GM13977 (cell line): ENCODE measurements around the gene ZNF574.

Source experiments
- DNase-seq: peaks from one replicate; pipeline ENCODE4 v3.0.0; 2012; ENCODE audit warnings: low spot score
- in situ Hi-C: fragments of 300-500 bp; cut with MboI; formaldehyde crosslinking; loops from one replicate; pipeline ENCODE4 v1.12.0; 2022; ENCODE audit warnings: low sequenced_read_pairs, low pct_unique_long_range_greater_than_20kb, mixed read lengths, inconsistent platforms; ENCODE audit not compliant: unreplicated experiment
- TF ChIP-seq, protein P1 (sequence below): IDR thresholded peaks from 2 replicates; pipeline ENCODE4 v1.5.1; 2012; ENCODE audit warnings: mild to moderate bottlenecking, control low read depth; ENCODE audit not compliant: insufficient read depth; ENCODE audit errors: extremely low read depth, missing control alignments

Gene ZNF574

DNA sequence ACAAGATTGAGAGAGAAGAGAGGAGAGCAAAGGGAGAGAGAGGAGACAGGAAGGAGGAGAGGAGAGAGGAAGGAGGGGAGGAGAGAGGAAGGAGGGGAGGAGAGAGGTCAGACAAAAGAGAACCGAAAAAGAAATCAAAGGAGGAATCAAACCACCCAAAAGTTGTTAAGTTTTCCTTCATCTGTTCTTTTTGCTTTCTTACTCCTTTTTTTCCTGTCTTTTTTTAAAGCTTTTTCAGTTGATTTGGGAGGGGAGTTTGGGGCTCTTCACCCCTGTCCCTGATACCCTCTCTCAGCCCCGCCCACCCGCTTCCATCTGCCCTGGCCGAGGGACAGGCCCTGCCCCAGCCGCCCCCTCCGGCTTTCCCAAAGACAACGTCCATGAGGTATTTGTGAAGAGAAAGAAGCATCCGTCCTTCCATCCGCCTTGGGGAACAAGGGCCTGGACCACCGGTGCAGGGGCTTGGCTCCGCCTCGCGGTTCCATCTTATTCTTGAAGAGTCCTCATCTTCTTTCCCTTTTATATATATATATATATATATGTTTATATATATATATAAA is 13.3 kb downstream of the ZNF574 start:
- TF ChIP-seq, protein P1, sequence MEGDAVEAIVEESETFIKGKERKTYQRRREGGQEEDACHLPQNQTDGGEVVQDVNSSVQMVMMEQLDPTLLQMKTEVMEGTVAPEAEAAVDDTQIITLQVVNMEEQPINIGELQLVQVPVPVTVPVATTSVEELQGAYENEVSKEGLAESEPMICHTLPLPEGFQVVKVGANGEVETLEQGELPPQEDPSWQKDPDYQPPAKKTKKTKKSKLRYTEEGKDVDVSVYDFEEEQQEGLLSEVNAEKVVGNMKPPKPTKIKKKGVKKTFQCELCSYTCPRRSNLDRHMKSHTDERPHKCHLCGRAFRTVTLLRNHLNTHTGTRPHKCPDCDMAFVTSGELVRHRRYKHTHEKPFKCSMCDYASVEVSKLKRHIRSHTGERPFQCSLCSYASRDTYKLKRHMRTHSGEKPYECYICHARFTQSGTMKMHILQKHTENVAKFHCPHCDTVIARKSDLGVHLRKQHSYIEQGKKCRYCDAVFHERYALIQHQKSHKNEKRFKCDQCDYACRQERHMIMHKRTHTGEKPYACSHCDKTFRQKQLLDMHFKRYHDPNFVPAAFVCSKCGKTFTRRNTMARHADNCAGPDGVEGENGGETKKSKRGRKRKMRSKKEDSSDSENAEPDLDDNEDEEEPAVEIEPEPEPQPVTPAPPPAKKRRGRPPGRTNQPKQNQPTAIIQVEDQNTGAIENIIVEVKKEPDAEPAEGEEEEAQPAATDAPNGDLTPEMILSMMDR, result no peak
- no peak for DNase-seq
- in situ Hi-C loops, result no loop called here

DNA sequence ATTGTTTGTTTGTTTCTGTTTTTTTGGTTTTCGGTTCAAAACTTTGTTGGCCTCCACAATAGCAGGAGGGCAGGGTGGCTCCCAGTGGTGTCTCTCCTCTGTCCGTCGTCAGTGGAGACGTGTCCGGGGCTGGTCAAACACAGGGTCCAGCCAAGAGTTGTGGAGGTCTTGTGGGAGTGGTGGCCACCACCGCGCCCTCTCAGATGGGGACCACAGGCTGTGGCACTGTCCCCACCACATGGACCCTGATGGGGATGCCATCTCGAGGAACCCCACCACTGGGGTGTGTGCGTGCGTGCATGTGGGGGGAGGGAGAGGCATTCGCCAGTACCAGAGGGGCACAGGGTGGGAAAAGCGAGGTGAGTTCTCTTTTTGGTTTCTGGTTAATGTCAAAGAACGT is 13.8 kb downstream of the ZNF574 start:
- TF ChIP-seq, protein P1, result no peak
- in situ Hi-C loops, result no loop called here
- no peak for DNase-seq

DNA sequence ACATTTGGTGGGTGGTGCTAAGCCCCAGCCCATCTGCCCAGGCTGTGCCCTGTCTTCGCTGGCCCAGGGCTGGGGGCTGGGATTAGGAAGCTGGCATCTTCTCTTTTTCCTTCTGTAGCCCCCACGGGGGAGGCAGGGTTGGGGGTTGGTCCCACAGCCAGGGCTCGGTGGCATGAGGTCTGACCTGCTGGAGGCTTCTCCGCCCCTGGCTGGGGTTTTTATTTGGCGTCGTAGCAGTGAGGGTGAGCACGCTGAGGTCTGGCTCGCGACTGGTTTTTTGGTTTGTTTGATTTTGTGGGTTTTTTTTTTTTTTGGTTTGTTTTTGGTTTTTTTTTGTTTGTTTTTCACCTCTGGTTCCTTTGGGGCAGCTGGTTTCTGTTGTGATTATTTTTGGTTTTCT is 14.7 kb downstream of the ZNF574 start:
- DNase-seq, result no peak
- in situ Hi-C loops, result no loop called here
- TF ChIP-seq, protein P1, result no peak

DNA sequence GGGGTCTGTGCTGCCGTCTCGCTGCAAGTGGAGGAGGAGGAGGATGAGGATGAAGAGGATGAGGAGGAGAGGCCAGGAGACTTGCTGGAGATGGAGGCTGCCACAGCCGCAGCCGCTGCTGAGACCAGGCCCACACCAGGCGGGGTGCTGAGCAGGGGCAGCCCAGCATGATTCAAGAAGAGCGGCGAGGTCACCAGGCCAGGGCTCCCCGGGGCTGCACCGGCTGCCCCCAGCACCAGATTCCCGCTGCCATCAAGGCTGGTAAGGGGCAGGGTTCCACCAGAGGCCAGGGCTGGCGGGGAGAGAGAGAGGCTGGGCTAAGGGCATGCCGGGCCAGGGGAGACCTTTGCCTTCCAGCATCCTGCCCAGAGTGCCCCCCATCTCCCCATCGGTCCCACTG is 15.3 kb downstream of the ZNF574 start:
- in situ Hi-C loops, result no loop called here
- DNase-seq, result no peak
- TF ChIP-seq, protein P1, result no peak

DNA sequence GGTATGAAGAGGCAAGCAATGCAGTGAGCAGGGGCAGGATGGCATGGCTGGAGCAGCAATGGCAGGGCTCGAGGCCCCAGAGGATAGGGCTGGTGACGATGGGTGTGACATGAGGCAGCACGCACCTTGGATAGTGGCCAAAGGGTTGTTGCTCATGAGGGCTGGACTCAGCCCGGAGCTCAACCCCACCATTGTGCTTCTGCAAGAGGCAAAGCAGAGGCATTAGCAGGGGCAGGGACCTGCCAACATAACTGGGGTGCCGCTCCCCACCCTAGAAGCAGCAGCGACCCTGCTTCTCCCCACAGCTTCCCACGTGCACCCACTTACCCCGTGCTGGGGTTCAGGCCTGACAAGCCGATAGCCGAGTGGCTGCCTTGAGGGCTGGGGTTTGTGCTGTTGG is 15.8 kb downstream of the ZNF574 start:
- in situ Hi-C loops, result no loop called here
- TF ChIP-seq, protein P1, result no peak

DNA sequence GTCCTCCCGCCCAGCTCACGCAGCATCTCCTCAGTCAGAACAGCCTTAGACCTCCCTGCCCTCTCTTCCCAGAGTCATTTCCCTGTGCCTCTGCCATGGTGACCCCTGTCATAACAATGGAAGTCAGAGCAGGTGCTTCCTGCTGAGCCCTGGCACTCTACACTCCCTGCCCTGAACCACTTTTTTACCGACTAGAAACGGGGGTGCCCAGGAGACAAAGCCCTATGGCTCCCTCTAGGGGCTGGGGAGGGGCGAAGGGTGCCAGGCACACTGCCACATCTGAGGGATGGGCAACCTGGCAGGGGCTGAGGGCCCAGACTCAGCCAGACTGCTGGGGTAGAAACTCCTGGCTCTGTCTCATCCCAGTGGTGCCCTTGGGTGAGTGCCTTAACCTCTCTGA is 16.4 kb downstream of the ZNF574 start:
- DNase-seq, result no peak
- in situ Hi-C loops, result no loop called here
- TF ChIP-seq, protein P1, result peak; percentile 50

More for the DNA sequence above, 15.8 kb downstream of the ZNF574 start:
- no peak for DNase-seq

DNA sequence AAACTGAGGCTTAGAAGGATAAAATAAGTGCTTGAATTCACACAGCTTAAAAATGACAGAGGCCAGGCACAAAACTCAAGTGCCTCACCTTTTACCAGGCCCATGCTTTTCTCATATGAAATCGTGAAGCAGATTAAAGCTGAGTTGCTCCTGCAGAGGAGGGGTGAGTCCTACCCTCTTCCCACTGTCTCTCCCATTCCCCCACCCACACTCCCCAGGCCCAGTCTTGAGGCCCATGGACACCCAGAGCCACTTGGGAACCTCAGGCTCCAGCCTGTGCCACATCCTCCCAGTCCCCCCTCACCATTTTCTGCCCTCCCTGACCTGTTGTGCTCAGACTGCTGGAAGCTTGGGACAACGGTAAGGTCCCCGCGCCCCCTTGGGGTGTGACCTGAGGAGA is 17.5 kb downstream of the ZNF574 start:
- DNase-seq, result no peak
- TF ChIP-seq, protein P1, result no peak
- in situ Hi-C loops, result no loop called here
